ENCODE measurements around the gene GNL3L. TPM values are rescaled to one million over a fixed set of nuclear protein-coding genes. Genes with fewer than 3 reads are reported as not detected.

Gene GNL3L
- total and polyA plus RNA-seq, 9 of the 15 experiments (the other 6 are each of a cell fraction or from before 2014, with no cell fraction given), result 11.5 to 81.7 (median 37.6) TPM

- no peak for TF ChIP-seq PBX2 (CRISPR knock-in tag; IDR thresholded peaks at IDR 0.05; ENCODE audit: low read depth)
- TF ChIP-seq PBX2 (tag; conservative IDR thresholded peaks at IDR 0.05; ENCODE audit: low read depth), result no peak; the same call in 1 of the 2 replicates
- peak; percentile 49; the same call in 1 of the 2 replicates for TF ChIP-seq CBX1 (IDR thresholded peaks at IDR 0.05; ENCODE audit: low read depth)
- peak; percentile 81 for TF ChIP-seq BHLHE40 (IDR thresholded peaks at IDR 0.05; ENCODE audit: low read length)
- TF ChIP-seq CEBPG (CRISPR knock-in tag; IDR thresholded peaks at IDR 0.05), result no peak
- TF ChIP-seq CEBPG (tag; conservative IDR thresholded peaks at IDR 0.05 in 1 of 2, IDR thresholded peaks at IDR 0.05 in 1 of 2), result no peak
- no peak for TF ChIP-seq YBX1 (IDR thresholded peaks at IDR 0.05)
- no peak for TF ChIP-seq ETS1 (conservative IDR thresholded peaks at IDR 0.05; ENCODE audit: control insufficient read depth, low read depth, low read length)
- TF ChIP-seq NR2F6 (CRISPR knock-in tag; IDR thresholded peaks at IDR 0.05), result no peak
- no peak for TF ChIP-seq RBM34 (IDR thresholded peaks at IDR 0.05; ENCODE audit: borderline replicate concordance, insufficient read depth, low read length)
- no peak for TF ChIP-seq NR2C2 (CRISPR knock-in tag; IDR thresholded peaks at IDR 0.05)
- TF ChIP-seq NR2C2 (tag; IDR thresholded peaks at IDR 0.05), result peak; percentile 57
- TF ChIP-seq NFIX (CRISPR knock-in tag; IDR thresholded peaks at IDR 0.05; ENCODE audit: low read depth), result no peak
- TF ChIP-seq ZNF324 (CRISPR knock-in tag; IDR thresholded peaks at IDR 0.05), result no peak
- TF ChIP-seq CHD2 (IDR thresholded peaks at IDR 0.05; ENCODE audit: low read depth, low read length), result peak; percentile 83
- TF ChIP-seq EWSR1 (IDR thresholded peaks at IDR 0.05; ENCODE audit: borderline replicate concordance, low read depth, partially characterized antibody), result no peak
- no peak for TF ChIP-seq BCOR (IDR thresholded peaks at IDR 0.05)
- peak; percentile 54 for TF ChIP-seq PCBP1 (IDR thresholded peaks at IDR 0.05; ENCODE audit: low read depth, low read length, poor library complexity, severe bottlenecking)
- TF ChIP-seq EP400 (IDR thresholded peaks at IDR 0.05), result peak; percentile 89
- no peak for TF ChIP-seq SRSF9 (IDR thresholded peaks at IDR 0.05; ENCODE audit: borderline replicate concordance, low read depth, low read length)
- no peak for TF ChIP-seq ZNF561 (CRISPR knock-in tag; conservative IDR thresholded peaks at IDR 0.05)
- no peak for TF ChIP-seq ZNF444 (CRISPR knock-in tag; IDR thresholded peaks at IDR 0.05)
- no peak for TF ChIP-seq MED1 (CRISPR knock-in tag; IDR thresholded peaks at IDR 0.05; ENCODE audit: borderline replicate concordance)
- TF ChIP-seq CBFA2T3 (IDR thresholded peaks at IDR 0.05), result peak; percentile 4; the same call in 1 of the 2 replicates
- no peak for TF ChIP-seq ZBTB5 (IDR thresholded peaks at IDR 0.05)
Observed at GRCh38 chrX:54529552-54530356, at the start of gene GNL3L (continued).
